Activated B cell treated with CpG ODN at 0.5 μM for 24 hours (primary cell): ENCODE results near the gene ALPL. TPM values are rescaled to one million over a fixed set of nuclear protein-coding genes. Genes with fewer than 3 reads are reported as not detected.

Experiments
- ATAC-seq: fragments of 200-7000 bp; cut with Tn5 transposase; one replicate; pipeline ENCODE4 v1.10.0; 2021; ENCODE audit warnings: low read depth, mild to moderate bottlenecking, moderate library complexity
- CTCF ChIA-PET: fragments of 350-600 bp; sonication (Branson Sonifier 250); formaldehyde crosslinking; loops from one replicate; lab custom pipeline; 2021; ENCODE audit warnings: antibody characterized with exemption; lab: Charles Lee
- POLR2A ChIA-PET: fragments of 350-600 bp; sonication (Branson Sonifier 250); formaldehyde crosslinking; loops from one replicate; lab custom pipeline; 2021; ENCODE audit warnings: antibody characterized with exemption; lab: Charles Lee
- DNase-seq: peaks from one replicate; pipeline ENCODE4 v3.0.0; 2022
- H3K27ac Mint-ChIP-seq: one replicate; pipeline ENCODE4 v1.8.0; 2020; ENCODE audit warnings: mixed read lengths
- H3K27me3 Mint-ChIP-seq: one replicate; pipeline ENCODE4 v1.8.0; 2021; ENCODE audit warnings: mixed read lengths
- H3K36me3 Mint-ChIP-seq: one replicate; pipeline ENCODE4 v1.8.0; 2021; ENCODE audit warnings: low read depth, mixed read lengths
- H3K4me1 Mint-ChIP-seq: one replicate; pipeline ENCODE4 v1.8.0; 2021; ENCODE audit warnings: mixed read lengths
- H3K4me3 Mint-ChIP-seq: one replicate; pipeline ENCODE4 v1.8.0; 2020; ENCODE audit warnings: mild to moderate bottlenecking, mixed read lengths
- H3K9me3 Mint-ChIP-seq: one replicate; pipeline ENCODE4 v1.8.0; 2020; ENCODE audit warnings: mixed read lengths
- CTCF ChIP-seq: fragments of 200-600 bp; IDR thresholded peaks from one replicate; pipeline ENCODE4 v1.8.0; 2022; ENCODE audit warnings: antibody characterized with exemption, mild to moderate bottlenecking
- intact Hi-C: fragments of 100-400 bp; cut with micrococcal nuclease; formaldehyde crosslinking; loops from one replicate; pipeline ENCODE4 v1.15.1; 2024
- total RNA-seq: library from RNA; stranded (reverse); gene quantifications from 2 replicates; pipeline ENCODE4 v1.2.3, GENCODE V29; 2022

The ALPL gene
- total RNA-seq, 1 donor from 2014 or later: 14.7 TPM

- H3K27ac Mint-ChIP-seq: no peak overlapping the region
- ATAC-seq (no peak), DNase-seq (no peak)
- H3K27me3 Mint-ChIP-seq: peaks cover 4% of the 10 kb centered on the region
- ChIA-PET CTCF (no interaction called here), POLR2A (no interaction called here)
- TF ChIP-seq CTCF: no peak
- no peaks in the 10 kb centered on the region for H3K36me3 Mint-ChIP-seq
- H3K4me1 Mint-ChIP-seq: no peaks in the 10 kb centered on the region
- H3K4me3 Mint-ChIP-seq: no peak overlapping the region
- intact Hi-C loops: loop anchor here (10.0 kb wide), 1 partner anchor 243 kb away; no protein-coding TSS in a partner anchor
- H3K9me3 Mint-ChIP-seq: no peaks in the 10 kb centered on the region
Observed at GRCh38 chr1:21497466-21498061, 11.7 kb upstream of the ALPL start.

- intact Hi-C loops: loop anchor here (10.0 kb wide), 1 partner anchor 245 kb away; no protein-coding TSS in a partner anchor
- Mint-ChIP-seq H3K27ac (no peak overlapping the region), H3K4me1 (no peaks in the 10 kb centered on the region), H3K36me3 (no peaks in the 10 kb centered on the region), H3K9me3 (no peaks in the 10 kb centered on the region), H3K4me3 (no peak overlapping the region), H3K27me3 (peaks cover 10% of the 10 kb centered on the region)
- no peak for ATAC-seq
- no peak for DNase-seq
- TF ChIP-seq CTCF: no peak
- ChIA-PET CTCF (interaction anchor here (1.4 kb wide), 1 partner anchor 10 kb away, joined by 4 read pairs; the partner anchor contains the start of gene ALPL), POLR2A (no interaction called here)
Observed at GRCh38 chr1:21499283-21499950, 9.8 kb upstream of the ALPL start.

- no peaks in the 10 kb centered on the region for H3K9me3 Mint-ChIP-seq
- DNase-seq (no peak), ATAC-seq (no peak)
- H3K27ac Mint-ChIP-seq: no peak overlapping the region
- H3K4me1 Mint-ChIP-seq: peaks cover 5% of the 10 kb centered on the region
- H3K4me3 Mint-ChIP-seq: no peak overlapping the region
- H3K36me3 Mint-ChIP-seq: no peaks in the 10 kb centered on the region
- ChIA-PET CTCF (interaction anchor here (0.6 kb wide), 1 partner anchor 1471 kb away, joined by 3 read pairs; no protein-coding TSS in a partner anchor), POLR2A (interaction anchor here (0.6 kb wide), 1 partner anchor 50 kb away, joined by 3 read pairs; no protein-coding TSS in a partner anchor)
- no peak for TF ChIP-seq CTCF
- H3K27me3 Mint-ChIP-seq: peaks cover 33% of the 10 kb centered on the region
- intact Hi-C loops: no loop called here
Observed at GRCh38 chr1:21503706-21504377, 5.4 kb upstream of the ALPL start.

GRCh38 chr1:21506804-21507203 is 2.4 kb upstream of the ALPL start:
- no peak overlapping the region for H3K4me3 Mint-ChIP-seq
- H3K27ac Mint-ChIP-seq: no peak overlapping the region
- ChIA-PET POLR2A (interaction anchor here (0.7 kb wide), 1 partner anchor 208 kb away, joined by 4 read pairs; no protein-coding TSS in a partner anchor), CTCF (interaction anchor here (4.7 kb wide), 1 partner anchor 28 kb away, joined by 50 read pairs; no protein-coding TSS in a partner anchor)
- intact Hi-C loops: loop anchor here (5.0 kb wide), 1 partner anchor 910 kb away; no protein-coding TSS in a partner anchor
- ATAC-seq: no peak
- no peak for TF ChIP-seq CTCF
- peaks cover 35% of the 10 kb centered on the region for H3K27me3 Mint-ChIP-seq
- H3K4me1 Mint-ChIP-seq: peaks cover 10% of the 10 kb centered on the region
- no peaks in the 10 kb centered on the region for H3K36me3 Mint-ChIP-seq
- no peaks in the 10 kb centered on the region for H3K9me3 Mint-ChIP-seq
- no peak for DNase-seq
